SK-N-SH (cell line): ENCODE measurements around the gene FAM9C. TPM values are rescaled to one million over a fixed set of nuclear protein-coding genes. Genes with fewer than 3 reads are reported as not detected.
A peak's percentile ranks its signal among the peaks of the same experiment; 100 is the strongest.

Experiments used
- CTCF ChIA-PET: fragments of 300-600, 350-600 bp; formaldehyde crosslinking; extraction: SDS; loops from one replicate; lab custom pipeline; 2021; lab: Yijun Ruan, JAX
- POLR2A ChIA-PET: fragments of 350-600 bp; sonication (Branson Sonifier 250); formaldehyde crosslinking; extraction: SDS; loops from one replicate; lab custom pipeline; 2020; ENCODE audit warnings: antibody characterized with exemption, inconsistent platforms; lab: Yijun Ruan, JAX
- DNase-seq: peaks from one replicate; pipeline ENCODE4 v3.0.0; 2012
- H2AFZ ChIP-seq: fragments of 200-600 bp; sonication (generic); 2 replicates; pipeline ENCODE4 v1.8.1; 2016; ENCODE audit warnings: antibody characterized with exemption, mild to moderate bottlenecking, low read depth
- H3F3A ChIP-seq: fragments of 200-600 bp; sonication (generic); replicated peaks from 2 replicates; pipeline ENCODE3; 2016; ENCODE audit warnings: antibody characterized with exemption, mild to moderate bottlenecking; ENCODE audit not compliant: insufficient read depth
- H3K27ac ChIP-seq, 2 experiments: fragments of 200-500 bp in 1 of 2; fragments of 200-600 bp in 1 of 2; sonication (Bioruptor generic) in 1 of 2; sonication (generic), shearing (Covaris generic) in 1 of 2; 2 replicates each; pipeline versions ENCODE4 v1.5.1 to v1.6.1; 2014 to 2016; ENCODE audit warnings: low read depth in 2 of 2, inconsistent platforms in 1 of 2, low read length in 1 of 2, mild to moderate bottlenecking in 1 of 2, mixed read lengths in 1 of 2
- H3K27me3 ChIP-seq: fragments of 200-600 bp; sonication (generic), shearing (Covaris generic); 2 replicates; pipeline ENCODE4 v1.6.1; 2016; ENCODE audit warnings: mixed run types; ENCODE audit not compliant: insufficient read depth
- H3K36me3 ChIP-seq, 2 experiments: fragments of 200-500 bp in 1 of 2; fragments of 200-600 bp in 1 of 2; sonication (Bioruptor generic) in 1 of 2; sonication (generic) in 1 of 2; replicated peaks in 1 of 2; 2 replicates each; pipeline versions ENCODE3 to v1.5.1; 2014 to 2016; ENCODE audit warnings: low read length in 1 of 2, mild to moderate bottlenecking in 1 of 2; ENCODE audit not compliant: insufficient read depth in 2 of 2, control insufficient read depth in 1 of 2
- H3K4me1 ChIP-seq, 2 experiments: fragments of 200-500 bp in 1 of 2; fragments of 200-600 bp in 1 of 2; sonication (Bioruptor generic) in 1 of 2; sonication (generic), shearing (Covaris generic) in 1 of 2; 2 replicates each; pipeline versions ENCODE4 v1.5.1 to v1.6.1; 2014 to 2016; ENCODE audit warnings: low read depth in 1 of 2, low read length in 1 of 2, mixed run types in 1 of 2; ENCODE audit not compliant: insufficient read depth in 2 of 2, control insufficient read depth in 1 of 2
- H3K4me2 ChIP-seq: fragments of 200-600 bp; sonication (generic), shearing (Covaris generic); 2 replicates; pipeline ENCODE4 v1.6.1; 2017; ENCODE audit warnings: mixed run types
- H3K4me3 ChIP-seq, 2 experiments: fragments of 200-500 bp in 1 of 2; fragments of 200-600 bp in 1 of 2; sonication (Bioruptor generic) in 1 of 2; sonication (generic), shearing (Covaris generic) in 1 of 2; 2 replicates each; pipeline versions ENCODE4 v1.5.1 to v1.8.1; 2014 to 2016; ENCODE audit warnings: low read depth in 2 of 2, inconsistent platforms in 1 of 2, low read length in 1 of 2, mild to moderate bottlenecking in 1 of 2, mixed read lengths in 1 of 2, moderate library complexity in 1 of 2
- H3K79me2 ChIP-seq: fragments of 200-600 bp; sonication (generic); 2 replicates; pipeline ENCODE4 v1.8.1; 2017; ENCODE audit warnings: mild to moderate bottlenecking; ENCODE audit not compliant: insufficient read depth
- H3K9ac ChIP-seq: fragments of 200-600 bp; sonication (generic); 2 replicates; pipeline ENCODE4 v1.6.1; 2017; ENCODE audit warnings: mixed run types
- H3K9me2 ChIP-seq: fragments of 200-600 bp; sonication (generic); 2 replicates; pipeline ENCODE4 v1.6.1; 2017; ENCODE audit warnings: mixed run types
- H3K9me3 ChIP-seq: fragments of 200-600 bp; sonication (generic); 2 replicates; pipeline ENCODE4 v1.6.1; 2017; ENCODE audit warnings: mixed run types, mild to moderate bottlenecking, moderate library complexity
- H4K20me1 ChIP-seq: fragments of 200-600 bp; sonication (generic); 2 replicates; pipeline ENCODE4 v1.6.1; 2017; ENCODE audit warnings: mild to moderate bottlenecking, mixed run types; ENCODE audit not compliant: insufficient read depth
- EZH2phosphoT487 ChIP-seq: fragments of 200-600 bp; sonication (generic); IDR thresholded peaks from 2 replicates; pipeline ENCODE4 v1.6.1; 2017; ENCODE audit warnings: low read depth, mixed run types, mild to moderate bottlenecking, antibody characterized with exemption, moderate library complexity, borderline replicate concordance
- GABPA ChIP-seq: IDR thresholded peaks from 2 replicates; pipeline ENCODE4 v1.4.0; 2012; ENCODE audit warnings: low read depth, mild to moderate bottlenecking
- GATA2 ChIP-seq: sonication (generic); formaldehyde crosslinking; IDR thresholded peaks from 2 replicates; pipeline ENCODE4 v1.5.0; 2020; ENCODE audit warnings: mild to moderate bottlenecking, missing genetic modification reagents
- IRF3 ChIP-seq: fragments of 150-350 bp; IDR thresholded peaks from 2 replicates; pipeline ENCODE4 v1.6.1; 2016; ENCODE audit warnings: mild to moderate bottlenecking, low read depth, low read length
- MAX ChIP-seq: IDR thresholded peaks from 2 replicates; pipeline ENCODE4 v1.4.0; 2012; ENCODE audit warnings: low read depth
- MEF2A ChIP-seq: IDR thresholded peaks from 2 replicates; pipeline ENCODE4 v1.4.0; 2012; ENCODE audit warnings: low read depth, borderline replicate concordance
- NFIC ChIP-seq: IDR thresholded peaks from 2 replicates; pipeline ENCODE4 v1.4.0; 2012; ENCODE audit warnings: borderline replicate concordance
- PBX3 ChIP-seq: IDR thresholded peaks from 2 replicates; pipeline ENCODE4; 2012
- REST ChIP-seq: IDR thresholded peaks from 2 replicates; pipeline ENCODE4 v1.6.1; 2012; ENCODE audit warnings: mild to moderate bottlenecking, low read depth, low read length, moderate library complexity
- RXRA ChIP-seq: IDR thresholded peaks from 2 replicates; pipeline ENCODE4 v1.4.0; 2012; ENCODE audit warnings: low read depth, mild to moderate bottlenecking, borderline replicate concordance
- SIN3A ChIP-seq: IDR thresholded peaks from 2 replicates; pipeline ENCODE4 v1.6.1; 2012; ENCODE audit warnings: low read depth, mild to moderate bottlenecking, low read length, moderate library complexity, borderline replicate concordance
- SMC3 ChIP-seq: IDR thresholded peaks from 2 replicates; pipeline ENCODE4 v1.6.1; 2012; ENCODE audit warnings: low read depth, low read length, improper control_type of control experiment
- TCF12 ChIP-seq: IDR thresholded peaks from 2 replicates; pipeline ENCODE4 v1.4.0; 2012
- TEAD4 ChIP-seq: IDR thresholded peaks from 2 replicates; pipeline ENCODE4 v1.4.0; 2012; ENCODE audit warnings: mild to moderate bottlenecking, borderline replicate concordance; ENCODE audit not compliant: insufficient read depth
- USF2 ChIP-seq: fragments of 150-350 bp; IDR thresholded peaks from 2 replicates; pipeline ENCODE4 v1.6.1; 2017; ENCODE audit warnings: antibody characterized with exemption, low read length, low read depth, borderline replicate concordance
- YY1 ChIP-seq: IDR thresholded peaks from 2 replicates; pipeline ENCODE4 v1.4.0; 2012; ENCODE audit warnings: low read depth, mild to moderate bottlenecking
- ZBTB33 ChIP-seq: IDR thresholded peaks from 2 replicates; pipeline ENCODE4 v1.4.0; 2012; ENCODE audit warnings: low read depth, borderline replicate concordance
- WGBS: methylation state at CpG from one replicate; pipeline ENCODE4 v1.1.6; 2017; ENCODE audit warnings: low lambda C conversion rate; 5-methylcytosine and 5-hydroxymethylcytosine counted together
- polyA plus RNA-seq, 3 experiments: library from polyadenylated mRNA; depleted of rRNA; stranded (reverse); fragments of >200 nt; gene quantifications; 2 replicates each; pipeline ENCODE4 v1.2.3, GENCODE V29; 2012

FAM9C gene
- polyA plus RNA-seq, 1 of the 3 experiments (the other 2 are of a cell fraction) = 2.6 TPM

- TF ChIP-seq ZBTB33 (no peak), PBX3 (no peak), USF2 (no peak), YY1 (no peak)
These were observed 19.4 kb downstream of the FAM9C start (continued) for GRCh38 chrX:13024986-13025385.

- Histone ChIP-seq H3K27ac (peak overlapping the region in 1 of 2 experiments; percentile 39; a peak in 1 of 4 replicates), H3K4me2 (no peak overlapping the region), H3K9ac (no peak overlapping the region), H3K79me2 (no peaks in the 10 kb centered on the region), H3K9me3 (no peaks in the 10 kb centered on the region), H2AFZ (no peak overlapping the region), H4K20me1 (no peaks in the 10 kb centered on the region), H3K4me3 (no peak overlapping the region), H3K36me3 (no peaks in the 10 kb centered on the region), H3K27me3 (no peaks in the 10 kb centered on the region), H3K4me1 (peaks cover 0 to 26% of the 10 kb centered on the region in 2 experiments), H3F3A (peaks cover 19% of the 10 kb centered on the region), H3K9me2 (no peaks in the 10 kb centered on the region)
- no peak for TF ChIP-seq GABPA
- TF ChIP-seq SIN3A = no peak
- no peak for TF ChIP-seq YY1
- TF ChIP-seq MAX = no peak
- TF ChIP-seq EZH2phosphoT487 = no peak
- no peak for TF ChIP-seq RXRA
- no peak for TF ChIP-seq NFIC
- no peak for TF ChIP-seq REST
- TF ChIP-seq IRF3 = no peak
- no peak for TF ChIP-seq SMC3
- no peak for TF ChIP-seq MEF2A
- TF ChIP-seq TEAD4 = no peak
- TF ChIP-seq GATA2 (CRISPR knock-in tag) = no peak
- TF ChIP-seq PBX3 = no peak
- TF ChIP-seq TCF12 = no peak
- TF ChIP-seq USF2 = no peak
- WGBS = 47% methylated on average over 4 of the region's 4 CpGs
- POLR2A ChIA-PET = no interaction called here
- CTCF ChIA-PET = interaction anchor here (1.0 kb wide), 1 partner anchor 17 kb away, joined by 3 read pairs; no protein-coding TSS in a partner anchor
- DNase-seq = no peak
These were observed 20.4 kb downstream of the FAM9C start for GRCh38 chrX:13023979-13024378.
